Stimulated activated CD4-positive, alpha-beta T cell treated with anti-CD3 and anti-CD28 coated beads, Interleukin-2, amount 100 ng/mL, for 4 hours (primary cell): ENCODE data around the gene CD37.
A peak's percentile ranks its signal among the peaks of the same experiment; 100 is the strongest.
"Not testable (repeated sequence)": the region's sequence is repeated elsewhere in the genome, so short reads cannot be mapped to it uniquely, and the experiment has no call there.

Experiments used
- DNase-seq: peaks from one replicate; pipeline ENCODE4 v3.0.0-alpha.2; 2020; ENCODE audit warnings: low read depth

The CD37 gene

GRCh38 chr19:49328741-49329140 is 6.5 kb upstream of the CD37 start:
- no peak for DNase-seq

DNA sequence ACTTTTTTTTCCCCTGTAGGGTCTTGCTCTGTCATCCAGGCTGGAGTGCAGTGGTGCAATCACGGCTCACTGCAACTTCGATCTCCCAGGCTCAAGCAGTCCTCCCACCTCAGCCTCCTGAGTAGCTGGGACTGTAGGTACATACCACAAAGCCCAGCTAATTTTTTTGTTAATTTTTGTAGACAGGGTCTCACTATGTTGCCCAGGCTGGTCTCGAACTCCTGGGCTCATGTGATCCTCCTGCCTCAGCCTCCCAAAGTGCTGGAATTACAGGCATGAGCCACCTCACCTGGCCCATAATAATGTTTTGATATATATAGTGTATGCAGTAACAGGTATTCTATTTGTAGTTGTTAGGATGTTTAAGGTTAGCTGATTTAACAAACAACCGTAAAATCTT is 4.0 kb upstream of the CD37 start:
- DNase-seq, result not testable (repeated sequence)

- peak; percentile 46 for DNase-seq
These were observed 3.6 kb upstream of the CD37 start for GRCh38 chr19:49331616-49332055.

- not testable (repeated sequence) for DNase-seq
These were observed 2.4 kb upstream of the CD37 start for GRCh38 chr19:49332691-49333417.

GRCh38 chr19:49333418-49333805 is 1.8 kb upstream of the CD37 start:
- no peak for DNase-seq

GRCh38 chr19:49333811-49334288 is 1.4 kb upstream of the CD37 start:
- peak; percentile 64 for DNase-seq

GRCh38 chr19:49335784-49336481 is 727 bp downstream of the CD37 start:
- no peak for DNase-seq

DNA sequence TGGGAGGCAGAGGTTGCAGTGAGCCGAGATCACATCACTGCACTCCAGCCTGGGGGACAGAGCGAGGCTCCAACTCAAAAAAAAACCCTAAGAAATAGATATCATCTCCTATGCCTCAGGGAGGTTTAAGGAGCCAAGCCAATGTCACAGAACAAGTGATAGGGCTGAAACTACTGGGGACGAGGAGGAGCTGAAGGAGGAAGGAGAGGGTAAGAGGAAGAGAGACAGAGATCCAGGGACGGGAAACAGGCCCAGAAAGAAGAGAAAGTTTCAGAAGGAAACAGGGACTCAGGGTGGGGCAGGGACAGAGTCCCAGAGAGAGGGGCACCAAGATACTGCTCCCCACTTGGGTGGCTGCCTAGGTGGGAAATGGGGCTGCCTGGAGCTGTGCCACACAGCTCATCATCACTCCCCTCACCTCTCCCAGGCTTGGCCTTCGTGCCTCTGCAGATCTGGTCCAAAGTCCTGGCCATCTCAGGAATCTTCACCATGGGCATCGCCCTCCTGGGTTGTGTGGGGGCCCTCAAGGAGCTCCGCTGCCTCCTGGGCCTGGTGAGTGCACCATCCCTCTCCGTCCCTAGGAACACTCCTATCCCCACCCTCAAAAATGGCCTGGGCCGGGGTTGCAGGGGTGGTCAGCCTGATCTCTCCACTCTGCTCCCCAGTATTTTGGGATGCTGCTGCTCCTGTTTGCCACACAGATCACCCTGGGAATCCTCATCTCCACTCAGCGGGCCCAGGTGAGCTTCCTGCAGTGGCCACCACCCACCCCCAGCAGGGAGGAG is 1.5 kb downstream of the CD37 start:
- DNase-seq, result no peak

DNA sequence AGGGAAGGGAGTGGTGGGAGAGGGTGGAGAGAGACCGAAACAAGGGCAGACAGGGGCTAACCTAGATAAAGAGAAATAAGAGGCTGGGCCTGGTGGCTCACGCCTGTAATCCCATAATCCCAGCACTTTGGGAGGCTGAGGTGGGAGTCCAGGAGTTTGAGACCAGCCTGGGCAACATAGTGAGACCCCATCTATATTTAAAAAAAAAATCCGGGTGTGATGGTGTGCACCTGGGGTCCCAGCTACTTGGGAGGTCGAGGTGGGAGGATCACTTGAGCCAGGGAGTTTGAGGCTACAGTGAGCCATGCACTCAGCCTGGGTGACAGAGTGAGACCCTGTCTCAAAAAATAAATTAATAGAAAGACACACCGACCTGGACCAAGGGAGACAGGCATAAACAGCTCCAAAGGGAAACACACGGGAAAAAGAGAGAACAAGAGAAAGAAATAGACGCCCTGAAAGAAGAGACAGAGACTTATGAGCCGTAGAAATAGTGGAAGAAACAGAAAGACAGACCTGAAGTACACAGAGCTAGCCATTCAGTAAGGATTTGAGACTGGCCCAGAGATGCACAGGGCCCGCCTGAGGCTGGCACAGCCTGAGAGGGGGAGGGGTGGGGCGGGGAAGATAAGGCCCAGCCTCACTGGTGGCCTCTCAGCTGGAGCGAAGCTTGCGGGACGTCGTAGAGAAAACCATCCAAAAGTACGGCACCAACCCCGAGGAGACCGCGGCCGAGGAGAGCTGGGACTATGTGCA is 2.2 kb downstream of the CD37 start:
- DNase-seq, result no peak

- DNase-seq, result no peak
These were observed 2.9 kb downstream of the CD37 start for GRCh38 chr19:49338023-49338677.

- DNase-seq, result no peak
These were observed 3.6 kb downstream of the CD37 start for GRCh38 chr19:49338691-49339300.

GRCh38 chr19:49339301-49340068 is 4.3 kb downstream of the CD37 start:
- no peak for DNase-seq

DNA sequence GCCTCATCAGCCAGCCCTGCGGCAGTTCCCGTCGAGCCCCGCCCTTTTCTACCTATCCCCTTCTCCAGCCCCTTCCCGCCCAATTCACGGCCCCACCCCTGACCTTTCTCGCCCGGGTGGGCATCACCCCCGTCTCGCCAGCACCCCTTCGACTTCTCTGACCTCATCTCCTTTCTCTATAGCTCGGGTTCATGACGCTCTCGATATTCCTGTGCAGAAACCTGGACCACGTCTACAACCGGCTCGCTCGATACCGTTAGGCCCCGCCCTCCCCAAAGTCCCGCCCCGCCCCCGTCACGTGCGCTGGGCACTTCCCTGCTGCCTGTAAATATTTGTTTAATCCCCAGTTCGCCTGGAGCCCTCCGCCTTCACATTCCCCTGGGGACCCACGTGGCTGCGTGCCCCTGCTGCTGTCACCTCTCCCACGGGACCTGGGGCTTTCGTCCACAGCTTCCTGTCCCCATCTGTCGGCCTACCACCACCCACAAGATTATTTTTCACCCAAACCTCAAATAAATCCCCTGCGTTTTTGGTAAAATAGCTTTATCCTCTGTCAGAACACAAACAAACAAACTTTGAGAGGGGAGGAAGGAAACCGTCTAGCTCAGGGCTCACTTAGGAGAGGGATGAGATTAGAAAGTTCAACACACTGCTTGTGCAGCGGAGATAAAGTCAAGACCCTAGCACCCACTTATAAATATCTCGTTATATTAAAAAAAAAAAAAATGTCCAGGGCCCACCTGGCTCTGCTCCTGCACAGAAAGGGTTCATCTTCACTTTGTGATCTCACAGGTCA is 5.1 kb downstream of the CD37 start:
- DNase-seq, result no peak

- no peak for DNase-seq
These were observed 5.9 kb downstream of the CD37 start for GRCh38 chr19:49340865-49341718.

DNA sequence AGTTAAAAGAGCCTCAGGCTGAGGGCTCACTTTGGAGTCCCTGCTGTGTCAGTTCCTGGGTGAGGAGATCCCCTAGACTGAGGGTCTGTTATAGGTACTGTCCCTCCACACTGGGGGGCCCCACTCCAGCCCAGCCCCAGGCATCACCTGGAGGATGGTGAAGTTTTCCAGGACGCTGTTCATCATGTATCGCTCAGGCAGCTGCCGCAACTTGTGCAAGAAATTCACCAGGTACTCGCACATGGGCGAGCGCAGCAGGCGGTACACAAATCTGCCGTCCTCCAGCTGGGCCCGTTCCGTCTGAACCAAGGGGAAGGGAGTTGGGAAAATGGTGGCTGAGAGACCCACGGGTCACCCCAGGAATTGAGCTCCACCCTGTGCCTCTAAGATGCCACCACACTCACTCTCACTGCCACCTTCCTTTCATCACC is 7.1 kb downstream of the CD37 start:
- no peak for DNase-seq

DNA sequence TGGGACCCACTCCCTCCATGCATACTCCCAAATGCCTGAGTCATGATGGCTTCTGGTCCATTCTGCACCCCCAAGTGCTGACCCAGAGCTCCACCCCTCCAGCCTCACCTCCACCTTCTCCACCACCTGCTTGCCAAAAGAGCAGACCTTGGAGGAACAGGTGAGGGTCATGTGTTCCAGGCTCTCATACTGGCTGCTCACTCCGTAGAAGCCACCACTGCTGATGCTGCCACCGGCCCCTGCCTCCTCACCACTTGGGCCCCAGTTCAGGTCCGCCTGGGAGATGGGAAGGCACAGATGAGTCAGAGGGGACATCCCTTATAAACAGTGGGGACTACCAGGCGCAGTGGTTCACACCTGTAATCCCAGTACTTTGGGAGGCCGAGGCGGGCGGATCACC is 7.9 kb downstream of the CD37 start:
- DNase-seq, result no peak

DNA sequence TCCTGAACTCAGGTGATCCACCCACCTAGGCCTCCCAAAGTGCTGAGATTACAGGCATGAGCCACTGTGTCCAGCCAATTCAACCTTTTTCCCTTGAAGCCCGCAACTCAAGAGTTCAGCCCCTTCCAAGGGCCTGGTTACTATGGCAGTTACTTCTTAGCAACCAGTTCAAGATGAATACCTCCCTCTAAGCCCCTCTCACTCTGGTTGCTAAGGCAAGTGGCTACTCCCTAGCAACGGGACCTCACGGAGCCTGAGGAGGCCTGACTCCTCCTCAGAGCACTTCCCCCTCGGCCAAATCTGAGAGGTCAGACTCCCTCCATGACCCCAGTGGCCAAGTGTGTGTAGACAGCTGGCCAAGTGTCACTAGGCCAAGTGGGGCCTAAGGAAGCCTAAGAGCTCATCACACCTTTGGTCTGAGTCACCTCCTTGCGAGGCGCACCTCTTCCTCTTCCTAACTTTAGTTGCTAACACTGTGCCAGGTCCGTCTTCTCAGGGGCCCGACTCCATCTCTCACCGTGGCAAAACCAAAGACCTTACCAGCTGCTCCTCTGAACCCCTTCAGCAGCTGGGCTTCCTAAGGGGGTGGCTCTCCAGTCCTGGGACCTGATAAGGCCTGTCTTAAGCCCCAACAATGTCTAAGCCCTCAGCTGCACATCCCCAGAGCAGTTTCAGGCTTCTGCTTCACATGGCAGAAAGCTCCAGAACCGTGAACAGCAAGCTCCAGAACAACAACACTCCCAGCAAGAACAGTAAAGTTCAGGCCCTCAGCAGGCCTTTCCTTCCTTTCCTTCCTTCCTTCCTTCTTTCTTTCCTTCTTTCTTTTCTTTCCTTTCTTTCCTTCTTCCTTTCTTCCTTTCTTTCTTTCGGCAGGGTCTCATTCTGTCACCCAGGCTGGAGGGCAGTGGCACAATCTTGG is 9.6 kb downstream of the CD37 start:
- DNase-seq, result no peak
